Measurements from ENCODE around the gene ATP2B1.

The ATP2B1 gene

GRCh38 chr12:89748791-89749190 is 40.2 kb upstream of the ATP2B1 start:
- H3K4me3 ChIP-seq (ENCODE audit: low read depth, low read length), result no peak overlapping the region
- TF ChIP-seq CTCF (IDR thresholded peaks at IDR 0.05; ENCODE audit: low read depth, low read length), result no peak

- no peak overlapping the region for H3K4me3 ChIP-seq (ENCODE audit: low read depth, low read length)
- TF ChIP-seq CTCF (IDR thresholded peaks at IDR 0.05; ENCODE audit: low read depth, low read length), result no peak
Measured at GRCh38 chr12:89745286-89745685, 36.6 kb upstream of the ATP2B1 start.

GRCh38 chr12:89742337-89743022 is 33.8 kb upstream of the ATP2B1 start:
- no peak for TF ChIP-seq CTCF (IDR thresholded peaks at IDR 0.05; ENCODE audit: low read depth, low read length)

GRCh38 chr12:89740943-89741342 is 32.3 kb upstream of the ATP2B1 start:
- no peak overlapping the region for H3K4me3 ChIP-seq (ENCODE audit: low read depth, low read length)
- TF ChIP-seq CTCF (IDR thresholded peaks at IDR 0.05; ENCODE audit: low read depth, low read length), result no peak

More at GRCh38 chr12:89742337-89743022, 33.8 kb upstream of the ATP2B1 start:
- no peak overlapping the region for H3K4me3 ChIP-seq (ENCODE audit: low read depth, low read length)

- no peak overlapping the region for H3K4me3 ChIP-seq (ENCODE audit: low read depth, low read length)
- TF ChIP-seq CTCF (IDR thresholded peaks at IDR 0.05; ENCODE audit: low read depth, low read length), result no peak
Measured at GRCh38 chr12:89736995-89737394, 28.4 kb upstream of the ATP2B1 start.

GRCh38 chr12:89733579-89734201 is 25.1 kb upstream of the ATP2B1 start:
- TF ChIP-seq CTCF (IDR thresholded peaks at IDR 0.05; ENCODE audit: low read depth, low read length), result no peak
- H3K4me3 ChIP-seq (ENCODE audit: low read depth, low read length), result no peak overlapping the region

GRCh38 chr12:89732522-89732921 is 23.9 kb upstream of the ATP2B1 start:
- TF ChIP-seq CTCF (IDR thresholded peaks at IDR 0.05; ENCODE audit: low read depth, low read length), result no peak
- no peak overlapping the region for H3K4me3 ChIP-seq (ENCODE audit: low read depth, low read length)
